Muscle layer of duodenum (tissue), 2 donors: ENCODE data around the gene LMF2.
A peak's percentile ranks its signal among the peaks of the same experiment; 100 is the strongest.

Experiments
- H3K27ac ChIP-seq: one replicate; pipeline ENCODE4 v1.7.0; 2013; ENCODE audit warnings: mild to moderate bottlenecking, low read length
- H3K27me3 ChIP-seq: one replicate; pipeline ENCODE4 v1.7.0; 2013; ENCODE audit warnings: low read depth, mild to moderate bottlenecking, control low read depth, low read length
- H3K36me3 ChIP-seq, 2 donors: one replicate each; pipeline ENCODE4 v1.7.0; 2013; ENCODE audit warnings: low read length in 2 of 2, control low read depth in 1 of 2, mild to moderate bottlenecking in 1 of 2; ENCODE audit not compliant: insufficient read depth in 2 of 2, control insufficient read depth in 1 of 2
- H3K4me1 ChIP-seq, 2 donors: one replicate each; pipeline ENCODE4 v1.7.0; 2013; ENCODE audit warnings: low read length in 2 of 2, mild to moderate bottlenecking in 2 of 2, control low read depth in 1 of 2, moderate library complexity in 1 of 2; ENCODE audit not compliant: insufficient read depth in 2 of 2, control insufficient read depth in 1 of 2
- H3K4me3 ChIP-seq, 2 donors: one replicate each; pipeline ENCODE4 v1.7.0; 2013; ENCODE audit warnings: low read length in 2 of 2, low read depth in 1 of 2, mild to moderate bottlenecking in 1 of 2
- H3K9me3 ChIP-seq, 2 donors: one replicate each; pipeline ENCODE4 v1.7.0; 2013; ENCODE audit warnings: low read length in 2 of 2, control low read depth in 1 of 2, mild to moderate bottlenecking in 1 of 2; ENCODE audit not compliant: control insufficient read depth in 1 of 2
- donor health status: healthy.

The LMF2 gene

DNA sequence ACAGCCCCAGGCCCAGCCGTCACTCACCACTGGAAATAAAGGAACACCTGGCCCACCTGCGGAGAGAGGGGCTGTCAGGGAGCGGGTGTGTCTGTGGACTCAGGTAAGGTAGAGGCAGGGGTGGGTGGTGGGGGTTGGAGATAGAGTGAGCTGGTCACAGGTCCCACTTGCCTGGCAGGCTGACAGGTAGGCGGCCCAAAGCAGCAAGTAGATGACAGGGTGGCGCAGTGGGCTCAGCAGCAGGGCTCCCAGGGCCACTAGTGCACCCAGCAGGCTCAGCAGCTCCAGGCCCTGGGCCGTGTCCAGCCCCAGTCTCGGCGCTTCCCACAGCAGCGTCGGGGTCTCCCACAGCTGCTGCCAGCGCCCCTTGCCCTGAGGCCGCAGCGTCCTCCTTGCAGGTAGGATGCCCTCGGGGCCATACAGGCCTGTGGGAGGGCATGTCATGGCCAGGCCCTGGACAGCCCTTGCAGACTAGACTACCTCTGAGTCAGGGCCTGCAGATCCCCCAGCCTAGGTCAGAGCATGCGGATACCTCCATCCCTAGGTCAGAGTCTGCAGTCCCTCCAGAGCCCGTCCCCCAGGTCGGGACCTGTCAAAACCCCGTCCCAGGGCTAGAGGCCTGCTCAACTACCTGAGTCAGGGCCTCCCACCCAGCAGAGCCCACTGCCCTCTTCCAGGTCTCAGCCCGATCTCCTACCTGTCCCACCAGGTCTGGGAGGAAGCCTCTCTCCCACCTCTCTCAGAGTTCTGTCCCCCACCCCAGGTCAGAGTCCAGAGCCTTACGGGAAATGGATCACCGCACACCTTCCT is 686 bp downstream of the LMF2 start:
- Histone ChIP-seq H3K27ac (peak overlapping the region; percentile 63), H3K9me3 (no peaks in the 10 kb centered on the region), H3K4me1 (peaks cover 0 to 26% of the 10 kb centered on the region in 2 donors), H3K27me3 (no peaks in the 10 kb centered on the region), H3K4me3 (peak overlapping the region; percentile 90 to 99), H3K36me3 (peaks cover 0 to 23% of the 10 kb centered on the region in 2 donors)

DNA sequence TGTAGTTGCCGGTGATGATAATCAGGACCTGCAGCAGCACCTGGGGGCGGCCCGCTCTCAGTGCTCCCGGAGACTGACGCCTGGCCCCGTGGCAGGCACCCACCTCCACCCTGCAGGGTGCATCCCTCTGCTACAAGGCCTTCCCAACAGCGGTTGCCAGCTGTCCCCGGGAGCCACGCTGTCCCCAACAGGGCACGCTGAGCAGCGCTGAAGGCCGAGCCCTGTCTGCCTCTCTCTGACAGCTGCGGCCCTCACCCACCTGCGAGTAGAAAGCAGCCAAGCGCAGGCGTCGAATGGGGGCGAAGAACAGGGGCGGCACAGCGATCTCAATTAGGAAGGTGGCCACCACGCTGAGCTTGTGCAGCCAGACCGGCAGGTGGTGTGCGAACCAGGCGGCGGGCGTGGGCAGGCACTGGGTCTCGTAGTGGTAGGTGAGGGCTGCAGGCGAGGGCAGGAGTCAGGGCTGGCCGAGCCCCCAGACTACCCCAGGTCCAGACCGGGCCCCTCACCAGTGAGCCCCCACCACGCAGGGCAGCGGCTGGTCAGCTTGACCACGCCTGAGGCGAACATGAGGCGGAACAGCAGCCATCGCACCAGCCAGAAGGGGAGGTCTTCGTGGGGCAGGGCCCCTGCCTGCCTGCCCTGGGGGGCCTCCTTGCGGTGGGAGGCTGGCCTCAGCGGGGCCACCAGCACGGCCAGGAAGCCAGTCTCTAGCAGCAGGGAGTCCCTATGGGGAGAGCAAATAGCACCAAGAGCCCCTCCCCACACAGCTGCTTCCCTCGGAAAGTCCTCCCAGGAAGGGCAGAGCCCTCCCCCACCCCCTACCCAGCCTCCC is 1.5 kb downstream of the LMF2 start:
- Histone ChIP-seq H3K27me3 (no peaks in the 10 kb centered on the region), H3K4me1 (peaks cover 0 to 26% of the 10 kb centered on the region in 2 donors), H3K36me3 (peaks cover 0 to 23% of the 10 kb centered on the region in 2 donors), H3K9me3 (no peaks in the 10 kb centered on the region), H3K4me3 (peak overlapping the region; percentile 90 to 99), H3K27ac (no peak overlapping the region)

DNA sequence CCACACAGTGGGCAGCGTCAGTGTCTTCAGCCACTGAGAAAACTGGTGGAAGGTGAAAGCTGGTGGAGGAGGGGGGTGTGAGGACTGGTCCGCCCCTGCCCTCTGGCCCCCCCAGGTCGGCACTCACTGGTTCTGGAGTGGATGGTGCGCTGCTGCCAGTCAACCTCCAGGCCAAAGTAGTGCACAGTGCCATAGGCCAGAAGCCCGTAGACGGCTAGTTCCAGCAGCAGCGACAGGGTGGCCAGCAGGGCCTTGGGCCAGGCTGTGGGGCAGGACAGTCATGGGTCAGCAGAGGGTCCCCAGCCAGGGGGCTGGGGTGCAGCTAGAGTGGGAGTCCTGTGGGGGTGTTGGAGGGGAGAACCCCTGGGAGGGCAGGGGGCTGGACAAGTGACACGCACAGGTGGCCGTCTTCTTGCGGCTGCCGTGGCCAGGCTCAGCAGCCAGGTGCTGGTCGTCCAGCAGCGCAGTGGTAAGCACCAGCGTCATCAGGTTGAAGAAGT is 2.2 kb downstream of the LMF2 start:
- Histone ChIP-seq H3K36me3 (peaks cover 0 to 23% of the 10 kb centered on the region in 2 donors), H3K9me3 (no peaks in the 10 kb centered on the region), H3K4me1 (peaks cover 0 to 26% of the 10 kb centered on the region in 2 donors), H3K4me3 (no peak overlapping the region), H3K27me3 (no peaks in the 10 kb centered on the region), H3K27ac (no peak overlapping the region)

DNA sequence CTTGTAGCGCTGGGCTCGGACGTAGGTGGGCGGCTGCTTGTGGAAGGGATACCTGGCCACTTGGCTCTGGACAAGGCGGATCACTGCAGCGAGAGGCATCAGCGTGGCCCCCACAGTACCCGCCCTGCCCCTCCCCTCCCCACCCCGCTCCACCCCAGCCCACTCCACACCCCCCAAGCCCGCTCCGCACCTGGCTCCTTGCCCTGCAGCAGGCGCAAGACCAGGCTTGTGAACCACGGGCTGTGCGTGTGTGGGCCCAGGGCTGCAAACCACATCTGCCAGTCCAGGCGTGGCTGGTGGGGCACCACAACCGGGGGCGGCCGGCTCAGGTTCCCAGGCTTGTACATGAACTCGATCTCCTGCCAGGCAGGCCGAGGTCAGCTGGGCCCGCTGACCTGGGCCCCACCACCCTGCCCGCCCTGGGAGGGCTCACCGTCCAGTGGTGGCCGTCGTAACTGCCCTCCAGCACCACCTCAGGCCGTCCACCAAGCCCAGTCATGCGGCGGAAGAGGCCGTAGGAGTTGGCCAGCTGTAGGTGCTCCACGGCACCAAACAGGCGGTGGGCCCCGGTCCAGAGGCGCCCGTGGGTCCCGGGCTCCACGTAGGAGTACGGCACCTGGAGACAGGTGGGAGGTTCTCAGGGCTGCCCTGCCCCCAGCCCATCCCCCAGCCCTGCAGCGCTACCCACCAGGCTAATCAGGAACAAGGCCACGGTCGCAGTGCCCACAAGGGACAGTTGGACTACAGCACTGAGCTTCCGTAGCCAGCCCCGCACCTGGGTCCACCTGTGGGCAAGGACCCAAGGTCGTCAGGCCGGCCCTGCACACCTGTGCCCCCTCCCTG is 2.9 kb downstream of the LMF2 start:
- no peak overlapping the region for H3K27ac ChIP-seq
- no peak overlapping the region for H3K4me3 ChIP-seq
- no peaks in the 10 kb centered on the region for H3K9me3 ChIP-seq
- H3K4me1 ChIP-seq, result peaks cover 0 to 25% of the 10 kb centered on the region in 2 donors
- no peaks in the 10 kb centered on the region for H3K27me3 ChIP-seq
- H3K36me3 ChIP-seq, result peaks cover 0 to 23% of the 10 kb centered on the region in 2 donors

DNA sequence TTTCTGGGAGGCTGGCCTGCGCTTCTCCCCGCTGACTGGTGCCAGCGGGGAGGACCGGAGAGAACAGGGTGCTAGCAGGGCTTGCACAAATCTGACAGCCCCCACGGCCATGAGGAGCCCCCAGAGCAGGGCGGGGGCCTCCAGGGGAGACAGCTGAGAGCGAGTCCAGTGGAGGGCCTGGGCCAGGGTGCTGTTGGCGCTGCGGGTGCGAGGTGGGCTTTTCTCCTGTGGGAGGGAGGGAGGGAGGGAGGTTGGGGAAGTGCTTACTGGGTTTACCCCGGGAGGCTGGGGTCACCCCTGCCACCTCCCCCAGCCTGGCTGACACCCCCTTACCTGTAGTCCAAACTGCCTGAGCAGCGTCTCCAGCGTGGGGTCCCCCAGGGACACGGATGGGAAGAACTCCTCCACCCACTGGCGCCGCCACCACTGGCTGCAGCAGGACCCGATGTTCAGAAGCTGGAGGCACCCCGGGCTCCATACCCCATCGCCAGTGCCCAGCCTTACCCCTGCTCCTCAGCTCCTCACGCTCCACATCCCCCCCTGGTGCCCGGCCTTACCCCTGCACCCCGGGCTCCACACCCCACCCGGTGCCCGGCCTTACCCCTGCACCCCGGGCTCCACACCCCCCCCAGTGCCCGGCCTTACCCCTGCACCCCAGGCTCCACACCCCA is 3.9 kb downstream of the LMF2 start:
- Histone ChIP-seq H3K27me3 (no peaks in the 10 kb centered on the region), H3K4me3 (no peak overlapping the region), H3K27ac (no peak overlapping the region), H3K9me3 (no peaks in the 10 kb centered on the region), H3K4me1 (peaks cover 0 to 15% of the 10 kb centered on the region in 2 donors), H3K36me3 (peaks cover 0 to 23% of the 10 kb centered on the region in 2 donors)

DNA sequence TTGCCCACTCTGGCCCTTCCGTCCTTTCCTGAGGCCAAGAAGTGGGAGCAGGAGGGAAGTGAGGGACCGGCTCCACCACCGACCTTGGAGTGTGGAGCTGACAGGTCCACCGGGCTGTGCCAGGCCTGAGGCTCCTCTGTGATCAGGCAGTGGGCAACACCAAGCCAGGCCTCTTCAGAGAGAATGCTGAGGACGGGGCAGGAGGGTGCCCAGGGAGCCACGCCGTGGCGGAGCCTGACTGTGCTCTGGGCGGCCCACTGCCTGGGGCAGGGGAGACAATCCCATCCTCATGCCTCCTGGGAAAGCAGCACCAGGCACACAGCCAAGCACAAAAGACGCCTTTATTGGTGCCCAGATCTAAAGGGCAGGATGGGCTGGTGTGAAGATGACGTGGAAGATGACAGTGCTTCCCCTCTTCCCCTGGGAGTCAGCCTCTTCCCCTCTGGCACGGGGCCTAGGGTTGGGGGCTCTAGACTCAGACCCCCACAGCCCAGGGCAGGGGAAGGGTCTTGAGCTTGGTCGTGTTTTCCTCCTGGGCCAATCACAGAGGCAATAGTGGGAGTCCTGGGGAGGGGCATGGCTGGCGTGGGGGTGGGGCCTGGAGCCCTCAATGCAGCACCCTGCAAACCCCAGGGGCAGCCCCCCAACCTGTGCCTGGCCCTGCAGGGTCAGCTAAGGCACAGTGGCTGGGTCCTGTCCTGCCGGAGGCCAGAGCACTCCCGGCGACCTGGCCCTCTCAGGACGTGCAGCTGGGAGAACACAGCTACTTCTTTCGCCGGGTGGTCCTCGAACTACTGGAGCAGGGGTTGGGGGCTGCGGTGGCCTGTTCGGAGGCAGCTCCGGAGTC is 4.7 kb downstream of the LMF2 start:
- Histone ChIP-seq H3K4me1 (peaks cover 0 to 16% of the 10 kb centered on the region in 2 donors), H3K27me3 (no peaks in the 10 kb centered on the region), H3K4me3 (no peak overlapping the region), H3K27ac (no peak overlapping the region), H3K9me3 (no peaks in the 10 kb centered on the region), H3K36me3 (peaks cover 0 to 23% of the 10 kb centered on the region in 2 donors)

DNA sequence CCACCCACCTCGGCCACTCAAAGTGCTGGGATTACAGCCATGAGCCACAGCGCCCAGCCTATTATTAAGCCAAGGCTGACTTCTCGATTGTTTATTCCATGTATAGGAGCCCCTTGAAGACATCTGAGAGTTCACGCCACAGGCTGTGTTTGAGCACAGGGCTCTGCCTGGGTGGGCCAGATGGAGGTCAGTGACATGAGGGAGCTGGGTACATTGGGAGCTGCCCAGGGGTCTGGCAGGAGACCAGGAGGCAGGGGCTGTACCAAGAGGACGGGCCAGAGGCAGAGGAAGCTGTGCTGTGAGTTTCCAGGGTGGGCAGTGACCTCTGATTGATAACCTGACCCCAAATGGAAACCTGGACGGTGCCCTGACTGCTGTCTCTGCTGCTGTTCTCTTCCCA is 5.4 kb downstream of the LMF2 start:
- no peaks in the 10 kb centered on the region for H3K27me3 ChIP-seq
- H3K9me3 ChIP-seq, result no peaks in the 10 kb centered on the region
- H3K27ac ChIP-seq, result no peak overlapping the region
- H3K4me3 ChIP-seq, result no peak overlapping the region
- peaks cover 0 to 16% of the 10 kb centered on the region in 2 donors for H3K4me1 ChIP-seq
- H3K36me3 ChIP-seq, result peaks cover 0 to 23% of the 10 kb centered on the region in 2 donors

DNA sequence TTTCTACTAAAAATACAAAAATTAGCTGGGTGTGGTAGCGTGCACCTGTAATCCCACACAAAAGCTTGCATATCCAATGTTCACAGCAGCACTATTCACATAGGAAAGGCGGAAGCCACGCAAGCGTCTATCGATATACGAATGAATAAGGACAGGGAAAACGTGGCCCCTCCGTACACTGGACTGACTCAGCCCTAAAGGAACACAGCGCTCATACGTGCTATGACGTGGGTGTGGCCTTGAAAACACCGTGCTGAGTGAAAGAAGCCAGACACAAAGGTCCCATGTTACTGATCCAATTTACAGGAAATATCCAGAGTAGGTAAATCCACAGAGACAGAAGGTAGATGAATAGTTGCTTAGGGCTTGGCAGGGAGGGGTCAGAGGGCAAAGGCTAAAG is 7.0 kb downstream of the LMF2 start:
- peaks cover 0 to 22% of the 10 kb centered on the region in 2 donors for H3K36me3 ChIP-seq
- peaks cover 0 to 3% of the 10 kb centered on the region in 2 donors for H3K4me1 ChIP-seq
- H3K9me3 ChIP-seq, result no peaks in the 10 kb centered on the region
- H3K4me3 ChIP-seq, result no peak overlapping the region
- no peaks in the 10 kb centered on the region for H3K27me3 ChIP-seq
- no peak overlapping the region for H3K27ac ChIP-seq

DNA sequence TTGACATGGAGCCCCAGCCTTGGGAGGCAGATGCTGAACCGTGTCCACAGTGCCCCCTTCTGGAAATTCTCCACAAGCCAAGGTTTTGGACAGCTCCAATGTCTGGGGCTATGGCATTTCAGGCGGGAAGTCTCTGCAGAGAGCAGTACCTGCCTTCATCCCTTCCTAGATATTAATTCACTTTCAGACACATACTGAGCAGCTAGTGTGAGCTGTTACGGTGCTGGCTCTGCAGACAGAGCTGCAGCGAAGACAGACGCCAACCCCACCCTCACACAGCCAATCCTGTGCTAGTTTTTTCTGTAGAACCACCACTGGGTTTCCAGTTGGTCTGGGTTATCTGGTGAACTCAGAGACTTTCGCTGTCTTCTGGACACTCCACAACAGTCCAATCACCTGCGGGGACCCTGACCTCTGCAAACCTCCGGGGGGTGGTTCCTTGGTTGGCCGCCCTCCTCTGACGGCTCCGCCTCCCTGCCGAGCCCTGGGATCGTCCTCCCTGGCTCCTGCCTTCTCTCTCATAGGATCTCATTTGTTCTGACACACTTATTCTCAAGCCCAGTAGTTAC is 9.1 kb downstream of the LMF2 start:
- H3K4me3 ChIP-seq, result no peak overlapping the region
- no peak overlapping the region for H3K27ac ChIP-seq
- no peaks in the 10 kb centered on the region for H3K9me3 ChIP-seq

More for the DNA sequence above, 9.1 kb downstream of the LMF2 start:
- peaks cover 0 to 3% of the 10 kb centered on the region in 2 donors for H3K4me1 ChIP-seq
- peaks cover 0 to 9% of the 10 kb centered on the region in 2 donors for H3K36me3 ChIP-seq
- no peaks in the 10 kb centered on the region for H3K27me3 ChIP-seq
